HG03565 (cell line): ENCODE data around the gene ARF6.
"Not testable (repeated sequence)": the region's sequence is repeated elsewhere in the genome, so short reads cannot be mapped to it uniquely, and the experiment has no call there.

Experiments
- ATAC-seq: cut with Tn5 transposase; IDR thresholded peaks from one replicate; pipeline ENCODE4 v1.9.1; 2021; ENCODE audit warnings: mild to moderate bottlenecking, moderate library complexity; ENCODE audit not compliant: unreplicated experiment

The ARF6 gene

DNA sequence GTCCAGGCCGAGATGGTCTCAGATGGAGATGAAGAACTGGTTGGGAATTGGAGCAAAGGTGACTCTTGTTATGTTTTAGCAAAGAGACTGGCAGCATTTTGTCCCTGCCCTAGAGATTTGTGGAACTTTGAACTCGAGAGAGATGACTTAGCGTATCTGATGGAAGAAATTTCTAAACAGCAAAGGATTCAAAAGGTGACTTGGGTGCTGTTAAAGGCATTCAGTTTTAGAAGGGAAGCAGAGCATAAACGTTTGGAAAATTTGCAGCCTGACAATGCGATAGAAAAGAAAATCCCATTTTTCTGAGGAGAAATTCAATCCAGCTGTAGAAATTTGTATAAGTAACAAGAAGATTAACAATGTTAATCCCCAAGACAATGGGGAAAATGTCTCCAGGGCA is 44.0 kb downstream of the ARF6 start:
- not testable (repeated sequence) for ATAC-seq

DNA sequence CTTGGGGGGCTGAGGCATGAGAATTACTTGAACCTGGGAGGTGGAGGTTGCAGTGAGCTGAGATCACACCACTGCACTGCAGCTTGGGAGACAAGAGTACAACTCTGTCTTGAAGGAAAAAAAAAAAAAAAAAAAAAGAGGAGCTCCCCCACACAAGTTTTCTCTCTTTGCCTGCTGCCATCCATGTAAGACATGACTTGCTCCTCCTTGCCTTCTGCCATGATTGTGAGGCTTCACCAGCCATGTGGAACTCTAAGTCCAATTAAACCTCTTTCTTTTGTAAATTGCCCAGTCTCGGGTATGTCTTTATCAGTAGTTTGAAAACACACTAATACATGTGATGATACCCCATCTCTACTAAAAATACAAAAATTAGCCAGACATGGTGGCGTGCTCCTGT is 46.3 kb downstream of the ARF6 start:
- ATAC-seq = not testable (repeated sequence)

DNA sequence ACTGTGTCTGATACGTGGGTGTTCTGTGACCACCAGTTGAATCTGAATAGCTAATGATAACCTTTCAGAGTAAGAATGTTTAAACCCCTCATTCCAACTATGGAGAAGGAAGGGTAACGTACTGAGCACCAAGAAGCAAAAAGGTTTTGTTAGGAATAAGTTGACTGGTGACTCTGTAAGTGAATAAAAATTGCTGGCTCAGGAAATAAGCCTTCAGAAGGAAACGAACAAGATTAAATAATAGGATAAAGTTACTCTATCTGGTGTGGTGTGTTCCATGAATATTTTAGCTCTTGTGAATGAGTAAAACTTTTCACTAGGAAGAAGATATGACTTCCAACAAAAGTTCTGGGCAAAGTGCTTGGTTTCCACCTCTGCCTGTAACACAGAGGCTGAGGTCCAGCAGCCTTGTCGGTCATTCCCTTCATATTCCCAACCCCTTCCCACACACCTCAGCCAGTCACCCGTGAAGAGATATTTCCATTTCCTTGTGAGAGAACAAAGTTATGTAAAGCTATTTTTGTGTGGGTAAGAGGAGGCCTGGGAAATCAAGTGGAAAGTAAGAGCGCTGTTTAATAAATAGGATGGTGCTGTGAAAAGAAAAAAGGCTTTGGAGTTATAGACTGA is 47.1 kb downstream of the ARF6 start:
- no peak for ATAC-seq

DNA sequence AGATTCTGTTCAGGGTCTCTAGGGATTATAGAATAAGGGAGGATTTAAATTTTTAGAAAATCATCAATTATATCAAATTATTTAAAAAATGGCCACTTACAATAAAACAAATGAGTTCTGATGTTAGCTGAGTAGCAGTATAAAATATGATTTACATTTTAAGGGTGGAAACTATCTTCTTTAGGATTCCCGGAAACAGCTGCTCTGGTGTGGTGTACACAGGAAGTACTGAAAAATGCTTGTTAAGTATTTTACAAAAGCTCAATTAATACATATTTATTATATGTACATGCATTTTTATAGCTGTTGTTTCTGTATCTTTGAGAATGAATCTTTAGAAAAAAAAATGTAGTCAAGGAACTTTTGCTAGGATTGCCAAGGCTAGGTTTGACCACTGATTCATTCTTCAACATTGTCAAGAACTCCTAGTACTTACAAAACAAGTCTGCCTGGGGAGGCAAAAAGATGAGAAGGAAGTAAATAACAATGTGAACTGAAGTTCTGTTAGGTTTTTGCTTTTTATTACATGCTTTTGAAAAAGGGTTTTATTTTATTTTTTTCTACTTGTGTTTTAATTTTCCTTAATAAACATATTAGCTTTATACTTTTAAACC is 48.0 kb downstream of the ARF6 start:
- ATAC-seq = no peak

DNA sequence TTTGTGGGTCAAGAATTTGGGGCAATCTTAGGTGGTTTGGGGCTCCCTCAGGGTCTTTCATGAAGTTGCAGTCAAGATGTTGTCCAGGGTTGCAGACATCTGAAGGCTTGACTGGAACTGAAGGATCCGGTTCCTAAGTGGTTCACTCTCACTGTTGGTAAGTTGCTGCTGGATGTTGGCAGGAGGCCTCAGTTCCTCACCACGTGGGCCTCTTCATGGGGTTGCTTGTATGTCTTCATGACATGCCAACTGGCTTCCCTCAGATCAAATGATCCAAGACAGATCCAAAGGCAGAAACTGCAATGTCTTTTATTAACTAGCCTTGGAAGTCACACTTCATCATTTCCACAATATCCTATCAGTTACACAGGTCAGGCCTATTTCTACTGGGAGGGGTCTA is 49.2 kb downstream of the ARF6 start:
- no peak for ATAC-seq

DNA sequence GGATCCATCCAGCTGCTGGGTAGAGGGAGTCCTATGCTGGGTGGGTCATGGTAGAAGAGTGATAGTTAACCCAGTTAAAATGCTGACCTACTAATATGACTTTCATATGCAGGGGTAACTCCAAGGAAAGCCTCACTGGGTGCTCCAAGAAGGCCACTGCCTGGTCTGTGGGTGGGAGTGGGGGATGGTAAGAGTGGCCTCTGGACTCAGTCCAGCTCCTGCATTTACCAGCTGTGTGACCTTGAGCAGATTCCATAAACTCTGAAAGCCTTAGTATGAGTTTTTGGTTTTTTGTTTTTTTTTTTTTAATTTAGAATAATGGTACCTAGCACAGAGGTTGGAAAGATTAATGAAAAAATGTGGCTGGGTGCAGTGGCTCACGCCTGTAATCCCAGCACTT is 51.6 kb downstream of the ARF6 start:
- no peak for ATAC-seq

DNA sequence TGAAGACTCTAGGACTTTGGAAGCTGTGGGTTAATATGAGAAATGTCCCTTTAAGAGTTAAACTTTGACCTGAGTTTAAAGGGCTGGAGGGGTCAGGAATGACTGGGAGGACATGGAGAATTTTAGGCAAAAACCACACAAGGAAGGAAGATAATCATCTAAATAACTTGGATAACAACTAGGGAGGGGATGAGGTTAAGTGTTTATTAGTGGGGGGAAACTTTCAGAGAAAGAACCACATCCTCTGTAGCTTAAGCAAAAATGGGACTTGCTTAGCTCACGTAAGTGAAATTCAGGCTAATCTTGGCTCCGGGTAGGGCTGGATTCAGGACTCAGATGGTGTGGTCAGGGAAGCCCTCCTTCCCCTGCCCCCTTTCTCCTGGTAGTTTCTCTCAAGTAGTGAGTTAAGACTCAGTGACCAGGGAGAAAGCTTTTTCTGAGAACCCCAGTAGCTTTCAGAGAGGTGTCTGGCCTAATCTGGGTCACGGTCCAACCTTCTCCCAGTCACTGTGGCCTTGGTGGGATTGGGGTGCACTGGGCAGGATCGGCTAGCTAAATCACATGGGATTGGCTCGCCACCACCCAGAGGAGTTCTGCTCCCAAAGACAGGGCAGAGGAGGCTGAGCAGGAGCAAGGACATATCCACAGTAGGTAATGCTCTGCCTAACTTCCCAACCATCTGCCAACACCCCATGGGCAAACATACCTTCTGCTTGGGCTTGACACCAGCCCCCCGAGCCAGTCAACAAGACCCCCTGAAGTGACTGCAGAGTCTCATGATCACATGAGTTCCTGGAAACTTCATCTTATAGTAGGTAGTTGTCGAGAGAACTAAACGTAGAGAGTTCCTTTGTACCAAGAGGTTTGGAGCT is 52.8 kb downstream of the ARF6 start:
- ATAC-seq = no peak
